ENCODE data around the gene HS6ST2.

HS6ST2 gene

GRCh38 chrX:132776486-132777210, 181.8 kb downstream of the HS6ST2 start:
- no peak for TF ChIP-seq FOXP2 (optimal IDR thresholded peaks at IDR 0.05; ENCODE audit: control extremely low read depth, extremely low read length, insufficient read depth)
- TF ChIP-seq EZH2 (IDR thresholded peaks at IDR 0.05): no peak
- TF ChIP-seq POLR2AphosphoS5 (IDR thresholded peaks at IDR 0.05; ENCODE audit: borderline replicate concordance, low read depth, low read length): no peak
- no peaks in the 10 kb centered on the region for H3K36me3 ChIP-seq (ENCODE audit: insufficient read depth, low read length)
- no peak for DNase-seq (ENCODE audit: low read depth, low spot score)
- no peak overlapping the region for H3K27ac ChIP-seq
- no peaks in the 10 kb centered on the region for H3K9me3 ChIP-seq (ENCODE audit: low read depth, low read length)
- no peak overlapping the region for H3K9ac ChIP-seq (ENCODE audit: insufficient read length)
- no peak overlapping the region for H3K4me3 ChIP-seq

- Histone ChIP-seq H3K9me3 (ENCODE audit: low read depth, low read length) (no peaks in the 10 kb centered on the region), H3K27ac (no peak overlapping the region), H3K9ac (ENCODE audit: insufficient read length) (no peak overlapping the region), H3K4me3 (no peak overlapping the region), H3K36me3 (ENCODE audit: insufficient read depth, low read length) (no peaks in the 10 kb centered on the region)
- TF ChIP-seq FOXP2 (optimal IDR thresholded peaks at IDR 0.05; ENCODE audit: control extremely low read depth, extremely low read length, insufficient read depth) (no peak), EZH2 (IDR thresholded peaks at IDR 0.05) (no peak), POLR2AphosphoS5 (IDR thresholded peaks at IDR 0.05; ENCODE audit: borderline replicate concordance, low read depth, low read length) (no peak)
- no peak for DNase-seq (ENCODE audit: low read depth, low spot score)
These were observed 183.1 kb downstream of the HS6ST2 start for GRCh38 chrX:132775263-132775823.

GRCh38 chrX:132774010-132774714, 184.3 kb downstream of the HS6ST2 start:
- Histone ChIP-seq H3K36me3 (ENCODE audit: insufficient read depth, low read length) (no peaks in the 10 kb centered on the region), H3K9ac (ENCODE audit: insufficient read length) (no peak overlapping the region), H3K27ac (no peak overlapping the region), H3K4me3 (no peak overlapping the region), H3K9me3 (ENCODE audit: low read depth, low read length) (no peaks in the 10 kb centered on the region)
- no peak for DNase-seq (ENCODE audit: low read depth, low spot score)
- TF ChIP-seq POLR2AphosphoS5 (IDR thresholded peaks at IDR 0.05; ENCODE audit: borderline replicate concordance, low read depth, low read length): no peak
- TF ChIP-seq FOXP2 (optimal IDR thresholded peaks at IDR 0.05; ENCODE audit: control extremely low read depth, extremely low read length, insufficient read depth): no peak
- TF ChIP-seq EZH2 (IDR thresholded peaks at IDR 0.05): no peak

GRCh38 chrX:132769609-132770008, 188.8 kb downstream of the HS6ST2 start:
- H3K4me3 ChIP-seq: no peak overlapping the region
- no peaks in the 10 kb centered on the region for H3K9me3 ChIP-seq (ENCODE audit: low read depth, low read length)
- no peaks in the 10 kb centered on the region for H3K36me3 ChIP-seq (ENCODE audit: insufficient read depth, low read length)
- no peak overlapping the region for H3K27ac ChIP-seq
- TF ChIP-seq POLR2AphosphoS5 (IDR thresholded peaks at IDR 0.05; ENCODE audit: borderline replicate concordance, low read depth, low read length): no peak
- TF ChIP-seq EZH2 (IDR thresholded peaks at IDR 0.05): no peak
- TF ChIP-seq FOXP2 (optimal IDR thresholded peaks at IDR 0.05; ENCODE audit: control extremely low read depth, extremely low read length, insufficient read depth): no peak
- H3K9ac ChIP-seq (ENCODE audit: insufficient read length): no peak overlapping the region
- DNase-seq (ENCODE audit: low read depth, low spot score): no peak

GRCh38 chrX:132766452-132766851, 192.0 kb downstream of the HS6ST2 start:
- TF ChIP-seq EZH2 (IDR thresholded peaks at IDR 0.05) (no peak), POLR2AphosphoS5 (IDR thresholded peaks at IDR 0.05; ENCODE audit: borderline replicate concordance, low read depth, low read length) (no peak), FOXP2 (optimal IDR thresholded peaks at IDR 0.05; ENCODE audit: control extremely low read depth, extremely low read length, insufficient read depth) (no peak)
- DNase-seq (ENCODE audit: low read depth, low spot score): no peak
- no peak overlapping the region for H3K27ac ChIP-seq

GRCh38 chrX:132763528-132763927, 194.9 kb downstream of the HS6ST2 start:
- H3K27ac ChIP-seq: no peak overlapping the region
- no peak overlapping the region for H3K4me3 ChIP-seq
- no peak overlapping the region for H3K9ac ChIP-seq (ENCODE audit: insufficient read length)
- no peaks in the 10 kb centered on the region for H3K36me3 ChIP-seq (ENCODE audit: insufficient read depth, low read length)
- TF ChIP-seq FOXP2 (optimal IDR thresholded peaks at IDR 0.05; ENCODE audit: control extremely low read depth, extremely low read length, insufficient read depth): no peak
- no peak for TF ChIP-seq EZH2 (IDR thresholded peaks at IDR 0.05)
- TF ChIP-seq POLR2AphosphoS5 (IDR thresholded peaks at IDR 0.05; ENCODE audit: borderline replicate concordance, low read depth, low read length): no peak
- no peak for DNase-seq (ENCODE audit: low read depth, low spot score)
- H3K9me3 ChIP-seq (ENCODE audit: low read depth, low read length): no peaks in the 10 kb centered on the region

More at GRCh38 chrX:132766452-132766851, 192.0 kb downstream of the HS6ST2 start:
- H3K4me3 ChIP-seq: no peak overlapping the region
- H3K9me3 ChIP-seq (ENCODE audit: low read depth, low read length): no peaks in the 10 kb centered on the region
- no peak overlapping the region for H3K9ac ChIP-seq (ENCODE audit: insufficient read length)
- H3K36me3 ChIP-seq (ENCODE audit: insufficient read depth, low read length): no peaks in the 10 kb centered on the region

GRCh38 chrX:132758759-132759158, 199.7 kb downstream of the HS6ST2 start:
- Histone ChIP-seq H3K9ac (ENCODE audit: insufficient read length) (no peak overlapping the region), H3K36me3 (ENCODE audit: insufficient read depth, low read length) (no peaks in the 10 kb centered on the region), H3K27ac (no peak overlapping the region), H3K9me3 (ENCODE audit: low read depth, low read length) (no peaks in the 10 kb centered on the region), H3K4me3 (no peak overlapping the region)
- TF ChIP-seq EZH2 (IDR thresholded peaks at IDR 0.05): no peak
- no peak for TF ChIP-seq POLR2AphosphoS5 (IDR thresholded peaks at IDR 0.05; ENCODE audit: borderline replicate concordance, low read depth, low read length)
- TF ChIP-seq FOXP2 (optimal IDR thresholded peaks at IDR 0.05; ENCODE audit: control extremely low read depth, extremely low read length, insufficient read depth): no peak
- DNase-seq (ENCODE audit: low read depth, low spot score): no peak

- no peaks in the 10 kb centered on the region for H3K9me3 ChIP-seq (ENCODE audit: low read depth, low read length)
- no peak overlapping the region for H3K4me3 ChIP-seq
- TF ChIP-seq POLR2AphosphoS5 (IDR thresholded peaks at IDR 0.05; ENCODE audit: borderline replicate concordance, low read depth, low read length): no peak
- TF ChIP-seq EZH2 (IDR thresholded peaks at IDR 0.05): no peak
- TF ChIP-seq FOXP2 (optimal IDR thresholded peaks at IDR 0.05; ENCODE audit: control extremely low read depth, extremely low read length, insufficient read depth): no peak
- no peak overlapping the region for H3K27ac ChIP-seq
- no peaks in the 10 kb centered on the region for H3K36me3 ChIP-seq (ENCODE audit: insufficient read depth, low read length)
- DNase-seq (ENCODE audit: low read depth, low spot score): no peak
- H3K9ac ChIP-seq (ENCODE audit: insufficient read length): no peak overlapping the region
These were observed 201.3 kb downstream of the HS6ST2 start for GRCh38 chrX:132757066-132757623.

All from SK-N-MC (cell line).